Activated CD4-positive, alpha-beta T cell treated with anti-CD3 and anti-CD28 coated beads, Interleukin-2, amount 50 U/mL, for 4 hours (primary cell): Measurements from ENCODE around the gene EEFSEC.

Experiments used
- DNase-seq, 2 experiments: peaks; one replicate each; pipeline ENCODE4 v3.0.0-alpha.2; 2020

EEFSEC gene

GRCh38 chr3:128456776-128457715, 303.8 kb downstream of the EEFSEC start:
- DNase-seq = no peak

- no peak for DNase-seq
These were observed 304.7 kb downstream of the EEFSEC start for GRCh38 chr3:128457937-128458336.
